Lung (tissue), 12 donors: ENCODE measurements around the gene DCUN1D4. TPM values are rescaled to one million over a fixed set of nuclear protein-coding genes. Genes with fewer than 3 reads are reported as not detected.

ENCODE experiments used
- ATAC-seq: fragments of 200-7000 bp; cut with Tn5 transposase; one replicate; pipeline ENCODE4 v1.9.1; 2020; ENCODE audit warnings: moderate number of reproducible peaks; ENCODE audit not compliant: insufficient read depth, low FRiP score
- DNase-seq, 3 donors: peaks; one replicate each; pipeline ENCODE4 v3.0.0-alpha.2; 2013 to 2017
- H3K27ac ChIP-seq, 2 donors: one replicate each; pipeline ENCODE4 v1.5.1; 2013; ENCODE audit warnings: mild to moderate bottlenecking in 2 of 2, moderate library complexity in 2 of 2, control low read depth in 1 of 2, inconsistent platforms in 1 of 2, low read depth in 1 of 2, low read length in 1 of 2
- H3K27me3 ChIP-seq, 3 donors: one replicate each; pipeline ENCODE4 v1.5.1; 2013; ENCODE audit warnings: low read length in 2 of 3; ENCODE audit not compliant: control insufficient read depth in 3 of 3, insufficient read depth in 3 of 3
- H3K36me3 ChIP-seq, 4 donors: one replicate each; pipeline ENCODE4 v1.5.1; 2013; ENCODE audit warnings: low read length in 4 of 4, mild to moderate bottlenecking in 1 of 4, moderate library complexity in 1 of 4; ENCODE audit not compliant: control insufficient read depth in 4 of 4, insufficient read depth in 4 of 4
- H3K4me1 ChIP-seq, 5 donors: one replicate each; pipeline ENCODE4 v1.5.1; 2013; ENCODE audit warnings: low read length in 5 of 5, mild to moderate bottlenecking in 2 of 5, moderate library complexity in 1 of 5; ENCODE audit not compliant: control insufficient read depth in 5 of 5, insufficient read depth in 5 of 5
- H3K4me3 ChIP-seq: one replicate; pipeline ENCODE4 v1.5.1; 2013; ENCODE audit warnings: mild to moderate bottlenecking, control low read depth, moderate library complexity
- H3K9ac ChIP-seq, 2 donors: one replicate each; pipeline ENCODE4 v1.5.1; 2013; ENCODE audit warnings: low read length in 2 of 2, control low read depth in 1 of 2; ENCODE audit not compliant: insufficient read depth in 1 of 2
- H3K9me3 ChIP-seq, 4 donors: one replicate each; pipeline ENCODE4 v1.5.1; 2013; ENCODE audit warnings: low read length in 3 of 4, mild to moderate bottlenecking in 1 of 4, moderate library complexity in 1 of 4; ENCODE audit not compliant: control insufficient read depth in 4 of 4, insufficient read depth in 3 of 4
- WGBS, 2 donors: extraction: QIAGEN DNeasy Blood & Tissue Kit; methylation state at CpG; one replicate each; pipeline ENCODE4 v1.1.7; 2013; 5-methylcytosine and 5-hydroxymethylcytosine counted together
- polyA plus RNA-seq, 2 donors: library from polyadenylated mRNA; stranded (reverse); fragments of 200-250 nt; gene quantifications; one replicate each; pipeline ENCODE4 v1.2.1, GENCODE V29; 2013
- total RNA-seq, 2 donors: library from RNA; depleted of rRNA in 1 of 2; stranded (reverse); fragments of >200 nt in 1 of 2; gene quantifications; one replicate each; pipeline ENCODE4 v1.2.1, GENCODE V29; 2014 to 2021
- TF ChIP-seq, protein P1 (sequence below): IDR thresholded peaks from 2 replicates; pipeline ENCODE4 v1.5.1; 2012; ENCODE audit warnings: mild to moderate bottlenecking; ENCODE audit errors: control extremely low read depth, extremely low read depth
- donor health status: control.
- donor health status: control.
- donor health status: Bipolar disorder and iron deficiency.
- donor health status: healthy.
- donor health status: DM: yes; HTN: yes; CAD: no.

The DCUN1D4 gene
- total and polyA plus RNA-seq, 4 donors = 8.8 to 43.9 (median 18.3) TPM

DNA sequence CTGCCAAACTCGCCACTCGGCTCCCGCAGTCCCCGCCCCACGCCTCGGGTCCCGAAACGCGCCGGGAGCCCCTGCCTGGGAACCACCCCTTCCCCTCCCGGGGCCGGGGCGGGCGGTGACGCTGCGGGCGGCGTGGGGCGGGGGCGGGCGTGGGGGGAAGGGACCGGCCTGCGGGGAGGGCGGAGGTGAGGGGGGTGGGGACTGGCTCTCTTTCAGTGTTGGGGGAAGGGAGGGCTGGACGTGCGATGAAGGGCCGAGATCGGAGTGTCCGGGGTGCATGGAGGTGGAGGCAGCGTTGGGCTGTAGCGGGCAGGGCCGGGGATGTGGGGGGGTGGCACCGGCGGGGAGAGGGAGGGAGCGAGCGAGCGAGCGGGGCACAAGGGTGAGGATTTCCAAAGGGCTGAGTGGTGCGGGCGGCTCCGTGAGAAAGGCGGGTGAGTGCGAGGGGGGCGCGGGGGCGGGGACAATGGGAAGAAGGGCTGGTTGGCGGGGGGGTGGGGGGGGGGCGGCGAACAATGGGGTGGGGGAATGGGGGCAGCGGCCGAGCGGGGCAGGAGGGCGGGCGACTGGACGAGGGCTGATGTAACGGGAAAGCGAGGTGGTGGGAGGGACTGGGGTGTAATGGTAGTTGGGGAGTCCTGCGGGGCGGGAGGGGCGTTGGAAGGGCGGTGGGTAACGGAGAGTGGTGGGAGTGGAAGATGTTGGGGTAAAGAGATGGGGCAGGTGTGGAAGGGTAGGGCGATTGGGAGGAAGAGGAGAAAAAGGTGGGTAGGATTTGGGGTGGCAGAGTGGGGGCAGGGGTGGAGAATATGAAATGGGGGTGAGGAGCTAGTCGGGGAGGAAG lies 578 bp downstream of the DCUN1D4 start:
- TF ChIP-seq, protein P1, sequence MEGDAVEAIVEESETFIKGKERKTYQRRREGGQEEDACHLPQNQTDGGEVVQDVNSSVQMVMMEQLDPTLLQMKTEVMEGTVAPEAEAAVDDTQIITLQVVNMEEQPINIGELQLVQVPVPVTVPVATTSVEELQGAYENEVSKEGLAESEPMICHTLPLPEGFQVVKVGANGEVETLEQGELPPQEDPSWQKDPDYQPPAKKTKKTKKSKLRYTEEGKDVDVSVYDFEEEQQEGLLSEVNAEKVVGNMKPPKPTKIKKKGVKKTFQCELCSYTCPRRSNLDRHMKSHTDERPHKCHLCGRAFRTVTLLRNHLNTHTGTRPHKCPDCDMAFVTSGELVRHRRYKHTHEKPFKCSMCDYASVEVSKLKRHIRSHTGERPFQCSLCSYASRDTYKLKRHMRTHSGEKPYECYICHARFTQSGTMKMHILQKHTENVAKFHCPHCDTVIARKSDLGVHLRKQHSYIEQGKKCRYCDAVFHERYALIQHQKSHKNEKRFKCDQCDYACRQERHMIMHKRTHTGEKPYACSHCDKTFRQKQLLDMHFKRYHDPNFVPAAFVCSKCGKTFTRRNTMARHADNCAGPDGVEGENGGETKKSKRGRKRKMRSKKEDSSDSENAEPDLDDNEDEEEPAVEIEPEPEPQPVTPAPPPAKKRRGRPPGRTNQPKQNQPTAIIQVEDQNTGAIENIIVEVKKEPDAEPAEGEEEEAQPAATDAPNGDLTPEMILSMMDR = no peak
- peak; percentile 28 for ATAC-seq
- WGBS, 2 donors = 1 to 2% methylated on average over 35 to 63 of the region's 64 CpGs
- peak; percentile 63 to 74 (median 64) for DNase-seq
- Histone ChIP-seq H3K9me3 (peaks cover 0 to 2% (median 0%) of the 10 kb centered on the region in 4 donors), H3K27me3 (no peaks in the 10 kb centered on the region), H3K36me3 (no peaks in the 10 kb centered on the region), H3K4me1 (peaks cover 0 to 14% (median 5%) of the 10 kb centered on the region in 5 donors), H3K27ac (peak overlapping the region; percentile 90 to 98), H3K4me3 (peak overlapping the region; percentile 92), H3K9ac (peak overlapping the region; percentile 16 to 43)

DNA sequence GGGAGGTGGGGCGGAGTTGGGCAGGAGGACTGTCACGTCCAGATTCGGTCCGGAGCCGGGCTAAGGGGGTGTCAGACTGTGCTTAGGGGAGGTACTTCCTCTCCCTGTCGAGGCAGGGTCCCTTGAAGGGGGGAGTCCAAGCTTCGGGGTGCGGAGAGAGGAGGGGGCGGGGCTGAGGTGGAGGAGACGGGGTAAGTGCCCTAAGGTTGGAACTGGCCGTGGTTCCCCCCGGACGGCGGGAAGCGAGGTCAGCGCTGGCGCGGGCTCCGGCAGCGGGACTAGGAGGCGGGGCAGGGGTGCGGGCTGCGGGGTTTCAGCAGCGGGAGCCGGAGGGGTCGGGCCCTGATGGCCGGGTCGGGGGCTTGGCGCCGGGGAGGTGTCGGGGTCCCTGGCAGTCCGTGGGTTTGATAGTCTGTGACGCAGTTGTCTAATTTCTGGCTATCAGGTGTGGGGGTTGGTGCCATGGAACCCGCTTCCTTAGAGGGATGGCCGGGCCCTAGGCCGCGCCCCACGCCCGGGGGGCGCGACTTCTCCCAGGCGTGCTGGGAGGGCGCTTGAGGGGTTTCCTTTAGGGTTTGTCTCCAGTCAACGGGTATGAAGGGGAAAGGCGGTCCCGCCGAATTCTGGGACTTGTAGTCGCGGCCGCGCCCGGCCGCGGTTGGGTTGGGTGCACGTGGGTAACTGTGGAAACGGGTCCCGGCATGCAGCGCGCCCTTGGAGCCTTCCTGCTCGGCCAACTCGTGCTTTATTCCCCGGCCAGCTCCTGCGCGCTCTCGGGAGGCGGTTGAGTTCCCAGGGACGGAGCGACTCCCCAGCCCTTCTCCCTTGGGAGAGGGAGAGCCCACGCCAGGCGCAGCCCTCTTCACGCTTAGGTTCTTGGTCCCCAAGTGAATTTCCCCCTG lies 1.5 kb downstream of the DCUN1D4 start:
- Histone ChIP-seq H3K36me3 (peaks cover 0 to 4% (median 0%) of the 10 kb centered on the region in 4 donors), H3K9ac (peak overlapping the region; percentile 16 to 43), H3K4me3 (peak overlapping the region; percentile 65), H3K27me3 (no peaks in the 10 kb centered on the region), H3K9me3 (peaks cover 0 to 2% (median 0%) of the 10 kb centered on the region in 4 donors), H3K4me1 (peaks cover 0 to 14% (median 5%) of the 10 kb centered on the region in 5 donors), H3K27ac (peak overlapping the region; percentile 90 to 93)
- ATAC-seq (peak; percentile 73), DNase-seq (peak; percentile 91 to 94 (median 92))
- 0 to 1% methylated on average over 71 of the region's 71 CpGs for WGBS, 2 donors
- TF ChIP-seq, protein P1 = no peak

DNA sequence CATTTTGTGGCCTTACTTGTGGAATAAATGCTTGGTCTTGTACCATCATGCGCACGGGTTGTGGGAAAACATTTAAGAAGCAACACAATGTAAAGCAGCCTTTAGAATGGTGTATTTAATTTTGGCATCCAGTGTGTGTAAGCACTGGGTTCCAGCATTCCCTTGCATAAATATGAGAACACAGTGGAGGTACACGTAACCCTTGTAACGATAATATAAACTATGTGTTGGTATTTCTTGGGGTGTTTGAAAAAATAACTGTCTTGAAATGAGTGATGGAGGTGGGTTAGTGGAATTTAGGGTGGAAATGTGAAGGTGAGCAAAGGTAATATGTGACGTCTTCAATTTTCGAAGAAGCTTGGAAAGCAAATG lies 2.1 kb downstream of the DCUN1D4 start:
- WGBS, 2 donors = 59 to 63% methylated on average over 6 of the region's 6 CpGs
- ATAC-seq = no peak

More for the DNA sequence above, 2.1 kb downstream of the DCUN1D4 start:
- H3K36me3 ChIP-seq = peaks cover 0 to 6% (median 0%) of the 10 kb centered on the region in 4 donors
- H3K9ac ChIP-seq = no peak overlapping the region
- H3K27ac ChIP-seq = peak overlapping the region; percentile 76 to 93
- H3K27me3 ChIP-seq = no peaks in the 10 kb centered on the region
- peaks cover 0 to 14% (median 5%) of the 10 kb centered on the region in 5 donors for H3K4me1 ChIP-seq
- DNase-seq = no peak
- H3K4me3 ChIP-seq = peak overlapping the region; percentile 65
- H3K9me3 ChIP-seq = peaks cover 0 to 2% (median 0%) of the 10 kb centered on the region in 4 donors
- TF ChIP-seq, protein P1 = no peak
